Activated CD8-positive, alpha-beta memory T cell treated with anti-CD3 and anti-CD28 coated beads, Interleukin-2, amount 50 U/mL, for 24 hours (primary cell): Measurements from ENCODE around the gene CIC.

Experiments used
- DNase-seq: peaks from one replicate; pipeline ENCODE4 v3.0.0-alpha.2; 2020; ENCODE audit errors: extremely low read depth

Gene CIC

GRCh38 chr19:42277821-42278451 is 8.9 kb downstream of the CIC start:
- DNase-seq, result no peak

GRCh38 chr19:42278452-42279154 is 9.6 kb downstream of the CIC start:
- DNase-seq, result no peak

- no peak for DNase-seq
Observed at GRCh38 chr19:42279155-42279901, 10.3 kb downstream of the CIC start.

- no peak for DNase-seq
Observed at GRCh38 chr19:42279902-42280814, 11.1 kb downstream of the CIC start.

GRCh38 chr19:42280815-42281145 is 11.7 kb downstream of the CIC start:
- DNase-seq, result no peak

GRCh38 chr19:42281146-42281826 is 12.2 kb downstream of the CIC start:
- DNase-seq, result no peak

GRCh38 chr19:42281827-42282762 is 13.0 kb downstream of the CIC start:
- no peak for DNase-seq

- DNase-seq, result no peak
Observed at GRCh38 chr19:42282819-42283187, 13.8 kb downstream of the CIC start.

- peak; percentile 82 for DNase-seq
Observed at GRCh38 chr19:42283188-42284065, 14.4 kb downstream of the CIC start.

GRCh38 chr19:42284066-42284501 is 15.0 kb downstream of the CIC start:
- no peak for DNase-seq

- DNase-seq, result no peak
Observed at GRCh38 chr19:42284591-42285341, 15.7 kb downstream of the CIC start.

- DNase-seq, result no peak
Observed at GRCh38 chr19:42285541-42285941, 16.5 kb downstream of the CIC start.

- DNase-seq, result no peak
Observed at GRCh38 chr19:42285988-42286348, 16.9 kb downstream of the CIC start.

GRCh38 chr19:42286349-42287016 is 17.4 kb downstream of the CIC start:
- DNase-seq, result no peak

GRCh38 chr19:42287017-42287826 is 18.2 kb downstream of the CIC start:
- DNase-seq, result no peak

- DNase-seq, result no peak
Observed at GRCh38 chr19:42287827-42288107, 18.7 kb downstream of the CIC start.

- no peak for DNase-seq
Observed at GRCh38 chr19:42288387-42288786, 19.3 kb downstream of the CIC start.
